Glomerular endothelial cell (primary cell): ENCODE data around the gene TSSC4. TPM values are rescaled to one million over a fixed set of nuclear protein-coding genes. Genes with fewer than 3 reads are reported as not detected.

Experiments
- DNase-seq: peaks from one replicate; pipeline ENCODE4 v3.0.0-alpha.2; 2011; ENCODE audit warnings: low read depth, low spot score; ENCODE audit errors: extremely low read depth
- total RNA-seq: library from RNA; depleted of rRNA; stranded (reverse); fragments of >200 nt; gene quantifications from 2 replicates; pipeline ENCODE4 v1.2.3, GENCODE V29; 2015

The TSSC4 gene
- total RNA-seq, 1 donor from 2014 or later: 51.0 TPM

DNA sequence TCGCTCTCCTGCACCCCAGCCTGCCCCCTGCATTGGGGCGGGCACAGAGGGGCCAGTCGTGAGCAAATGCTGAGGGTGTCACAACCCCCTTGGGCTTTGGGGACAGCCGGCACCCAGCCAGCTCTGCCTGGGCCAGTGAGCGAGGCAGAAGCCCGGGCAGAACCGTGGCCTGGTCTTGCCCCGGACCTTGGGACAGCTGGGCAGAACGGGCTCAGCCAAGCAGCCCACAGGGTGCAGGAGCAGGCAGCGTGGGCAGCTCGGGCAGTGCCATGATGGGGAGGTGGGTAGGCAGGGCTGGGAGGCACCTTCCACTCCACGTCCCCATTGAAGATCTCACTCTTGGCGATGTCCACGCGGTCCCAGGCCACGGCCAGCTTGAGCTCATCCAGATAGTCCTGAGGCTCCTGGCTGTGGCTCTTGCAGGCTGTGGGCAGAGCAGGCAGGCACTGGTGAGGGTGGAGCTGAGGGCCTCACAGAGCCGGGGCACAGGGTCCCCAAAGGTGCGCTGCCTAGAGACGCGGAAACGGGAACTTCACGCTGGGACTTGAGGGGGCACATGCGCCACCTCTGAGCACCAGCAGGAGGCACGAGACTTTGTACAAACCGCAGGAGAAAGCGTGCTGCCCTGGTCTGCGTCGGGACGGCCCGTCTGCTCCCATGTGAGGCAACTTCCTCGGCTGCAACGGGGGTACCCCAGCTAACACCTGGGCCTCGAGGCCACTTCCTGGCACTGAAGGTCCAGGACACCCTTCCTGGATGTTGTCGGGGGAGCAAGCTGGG lies 15.2 kb downstream of the TSSC4 start:
- no peak for DNase-seq

DNA sequence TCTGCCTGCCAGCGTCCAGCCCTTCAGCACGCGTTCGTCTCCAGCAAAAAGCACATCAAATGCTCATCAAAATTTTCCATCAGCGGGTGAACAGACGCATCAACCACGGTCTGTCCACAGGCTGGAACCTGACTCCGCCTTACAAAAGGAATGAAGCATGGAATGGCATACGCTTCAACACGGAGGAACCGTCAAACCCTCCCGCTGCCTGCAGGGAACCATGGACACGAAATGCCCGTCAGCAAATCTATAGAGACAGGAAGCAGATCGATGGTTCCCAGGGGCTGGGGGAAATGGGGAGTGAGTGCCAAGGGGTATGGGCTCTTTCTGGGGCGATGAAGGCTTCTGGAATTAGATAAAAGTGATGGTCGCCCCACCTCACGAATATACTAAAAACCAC lies 16.2 kb downstream of the TSSC4 start:
- DNase-seq: no peak

DNA sequence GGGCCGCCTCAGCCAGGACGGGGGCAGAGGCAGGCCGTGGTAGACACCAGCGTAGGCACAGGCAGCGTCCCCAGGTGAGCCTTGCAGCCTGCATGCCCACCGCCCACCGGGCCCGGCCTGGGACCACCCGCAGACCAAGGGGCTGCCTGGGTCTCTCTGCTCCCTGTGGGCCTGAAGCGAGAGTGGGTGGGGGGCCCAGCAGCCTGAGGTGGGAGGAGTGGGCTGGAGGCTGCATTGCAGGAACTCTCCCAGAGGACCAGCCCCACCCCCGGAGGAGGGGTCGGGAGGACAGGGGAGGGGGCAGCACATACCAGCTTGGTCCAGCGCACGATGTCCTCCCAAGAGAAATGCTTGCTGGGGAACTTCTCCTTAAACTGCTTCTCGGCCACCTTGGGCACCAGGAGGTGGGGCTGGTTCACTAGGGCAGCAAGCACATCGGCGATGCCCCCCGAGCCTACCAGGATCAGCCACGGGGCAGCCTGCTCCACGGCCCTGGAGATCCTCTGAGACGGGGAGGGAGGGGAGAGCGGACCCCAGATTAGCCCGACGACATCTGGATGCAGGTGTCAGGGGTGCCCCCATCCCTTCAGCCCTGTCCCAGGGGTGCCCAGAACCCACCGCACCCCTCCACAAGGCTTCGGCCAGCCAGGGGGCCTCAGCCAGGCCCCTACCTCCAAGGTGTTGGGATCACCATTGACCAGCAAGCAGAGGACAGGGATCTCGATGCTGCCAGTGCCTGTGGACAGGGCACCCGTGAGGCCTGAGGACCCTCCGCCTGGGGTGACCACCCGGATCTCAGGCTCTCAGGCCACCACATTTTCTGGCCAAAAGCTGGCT lies 17.5 kb downstream of the TSSC4 start:
- no peak for DNase-seq

GRCh38 chr11:2418693-2419360 lies 18.3 kb downstream of the TSSC4 start:
- no peak for DNase-seq

DNA sequence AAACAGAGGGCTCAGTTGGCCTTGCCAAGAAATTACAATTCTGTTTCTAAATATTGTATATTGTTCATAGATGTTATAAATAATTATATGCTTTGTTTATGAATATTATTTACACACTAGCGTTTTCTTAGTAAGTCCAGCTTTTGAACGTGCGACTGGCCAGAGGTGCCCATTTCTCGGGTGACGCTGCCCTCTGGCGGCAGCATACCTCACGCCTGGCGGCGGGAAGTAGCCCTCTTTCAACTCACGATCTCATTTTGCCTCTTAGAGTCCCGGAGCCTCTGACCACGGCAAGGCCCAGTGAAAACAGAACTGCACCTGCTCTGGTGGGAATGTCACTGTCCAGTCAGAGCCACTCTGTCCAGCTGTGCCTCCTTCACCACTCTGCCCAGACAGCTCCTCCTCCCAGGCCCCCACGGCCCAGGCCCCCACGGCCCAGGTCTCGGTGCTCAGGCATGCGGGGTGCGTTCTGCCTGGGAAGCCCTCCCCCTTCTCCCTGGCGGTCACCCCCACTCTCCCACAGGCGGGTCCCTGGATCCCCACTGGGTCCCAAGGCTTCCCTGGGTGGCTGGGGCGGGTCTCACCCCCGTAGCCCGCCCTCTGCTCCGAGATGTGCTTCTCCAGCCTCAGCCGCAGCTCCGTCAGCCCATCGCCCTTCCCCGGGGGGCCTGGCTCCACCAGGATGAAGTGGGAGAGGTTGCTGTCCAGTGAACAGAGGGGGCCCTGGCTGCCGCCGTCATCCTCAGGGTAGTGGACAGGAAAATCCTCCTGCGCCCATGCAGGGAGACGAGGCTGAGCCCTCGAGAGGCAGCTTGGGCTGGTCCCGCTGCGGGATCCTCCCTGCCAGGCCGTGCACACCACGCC lies 19.3 kb downstream of the TSSC4 start:
- peak; percentile 34 for DNase-seq

DNA sequence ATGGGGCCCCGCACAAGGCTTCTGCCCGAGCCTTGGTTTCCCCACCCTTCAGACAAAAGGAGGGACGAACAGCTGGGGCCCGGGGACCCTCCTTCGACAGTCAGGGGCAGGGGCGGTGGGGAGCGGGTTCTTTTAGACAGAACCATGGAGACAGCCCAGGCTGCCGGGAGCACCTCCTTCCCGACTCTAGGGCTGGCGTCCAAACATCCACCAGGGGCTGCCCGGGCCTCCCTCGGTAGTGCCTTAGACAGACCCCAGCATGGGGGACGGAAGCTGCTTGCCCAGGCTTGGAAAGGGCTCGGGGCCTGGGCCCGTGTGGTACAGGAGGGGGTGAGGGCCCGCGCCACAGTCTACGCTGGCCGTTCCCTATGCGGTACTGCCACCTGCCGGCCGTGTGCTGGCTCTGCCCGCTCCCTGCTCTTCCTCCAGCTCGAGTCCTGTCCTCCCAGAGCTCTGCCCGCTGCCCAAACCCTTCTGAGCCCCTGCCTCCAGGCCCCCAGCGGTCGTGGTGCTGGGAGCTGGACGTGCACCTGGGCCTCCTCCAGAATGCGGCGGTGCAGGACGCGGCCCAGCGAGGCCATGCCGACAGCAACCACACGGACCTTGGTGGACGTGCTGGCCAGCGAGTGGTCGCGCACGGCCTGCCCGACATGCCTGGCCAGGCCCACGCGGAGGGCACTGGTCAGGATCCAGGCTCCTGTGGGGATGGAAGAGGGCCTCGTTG lies 20.1 kb downstream of the TSSC4 start:
- no peak for DNase-seq

GRCh38 chr11:2421226-2421994 lies 20.9 kb downstream of the TSSC4 start:
- no peak for DNase-seq

DNA sequence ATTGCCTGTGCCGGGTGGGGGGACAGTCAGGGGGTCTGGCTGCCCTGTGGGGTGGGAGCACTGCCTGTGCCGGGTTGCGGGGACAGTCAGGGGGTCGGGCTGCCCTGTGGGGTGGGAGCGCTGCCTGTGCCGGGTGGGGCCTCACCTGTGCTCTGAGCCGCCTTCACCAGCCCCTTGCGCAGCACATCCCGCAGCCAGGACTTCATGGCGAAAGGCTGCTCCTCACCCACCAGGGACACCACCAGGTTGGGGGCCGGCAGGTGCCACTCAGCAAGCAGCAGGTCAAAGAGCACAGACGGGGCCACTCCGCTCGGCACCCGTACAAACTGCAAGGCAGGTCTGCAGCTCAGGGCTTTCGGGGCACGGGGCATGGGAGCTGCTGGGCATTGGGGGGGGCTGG lies 21.4 kb downstream of the TSSC4 start:
- DNase-seq: no peak

GRCh38 chr11:2422461-2423156 lies 22.1 kb downstream of the TSSC4 start:
- no peak for DNase-seq

- no peak for DNase-seq
Measured at GRCh38 chr11:2423157-2424025, 22.8 kb downstream of the TSSC4 start.

DNA sequence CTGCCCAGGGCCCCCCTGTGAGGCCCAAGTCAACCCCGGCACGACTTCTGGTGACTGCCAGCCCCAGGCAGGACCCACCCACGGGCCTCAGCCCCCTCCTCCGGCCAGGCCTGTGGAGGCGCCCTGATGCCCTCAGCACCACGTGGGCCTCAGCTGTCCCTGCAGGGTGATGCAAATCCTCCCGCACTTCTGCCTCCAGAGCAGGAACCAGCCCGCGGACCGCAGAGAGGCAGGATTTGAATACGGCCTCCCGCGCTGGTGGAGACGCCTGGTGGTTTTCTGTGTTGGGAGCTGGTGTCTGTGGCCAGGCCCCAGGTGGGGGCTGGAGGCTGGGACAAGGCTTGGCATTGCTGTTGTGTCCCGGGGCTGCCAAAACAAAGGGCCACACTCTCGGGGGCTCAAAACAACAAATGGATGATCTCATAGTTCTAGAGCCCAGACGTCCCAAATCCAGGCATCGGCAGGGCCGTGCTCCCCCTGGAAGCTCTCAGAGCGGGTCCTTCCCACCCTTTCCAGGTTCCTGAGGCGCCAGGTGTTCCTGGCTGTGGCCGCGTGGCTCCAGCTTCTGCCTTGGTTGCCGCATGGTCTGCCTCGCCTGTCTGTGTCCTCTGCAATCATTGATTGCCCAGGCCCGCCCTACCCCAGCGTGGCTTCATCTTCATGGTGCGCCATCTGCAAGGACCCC lies 24.4 kb downstream of the TSSC4 start:
- DNase-seq: no peak

GRCh38 chr11:2425506-2425905 lies 25.0 kb downstream of the TSSC4 start:
- DNase-seq: no peak

GRCh38 chr11:2426221-2426620 lies 25.7 kb downstream of the TSSC4 start:
- DNase-seq: no peak

DNA sequence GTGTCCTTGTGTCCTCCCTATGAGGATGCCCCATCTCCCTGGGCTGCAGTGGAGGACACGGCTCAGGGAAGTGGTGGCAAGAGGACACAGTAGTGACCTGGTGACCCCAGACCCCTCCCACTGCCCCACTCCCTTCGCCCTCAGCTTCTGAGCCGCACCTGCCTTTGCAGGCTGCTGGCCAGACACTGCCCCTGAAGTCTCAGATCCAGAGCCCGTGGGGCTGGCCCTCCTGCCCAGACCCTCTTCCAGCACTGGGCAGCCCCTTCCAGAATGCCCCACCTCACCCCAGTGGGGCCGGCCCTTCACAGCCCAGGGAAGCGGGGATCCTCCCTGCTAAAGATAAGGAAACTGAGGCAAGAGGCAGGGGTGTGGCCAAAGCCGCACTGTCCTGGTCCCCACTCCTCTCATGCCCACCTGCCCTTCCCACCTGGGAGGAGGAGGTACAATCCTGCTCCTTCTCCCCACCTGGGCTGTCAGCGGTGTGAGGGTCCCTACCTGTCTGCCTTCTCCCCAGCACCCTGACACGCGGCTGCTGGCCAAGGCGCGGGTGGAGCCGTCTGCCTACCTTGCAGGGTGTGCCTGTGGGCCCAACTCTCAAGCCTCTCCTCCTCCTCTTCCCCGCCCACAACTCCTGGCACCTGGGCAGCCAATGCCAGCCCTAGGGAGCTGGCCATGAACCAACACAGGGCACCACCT lies 26.4 kb downstream of the TSSC4 start:
- no peak for DNase-seq

DNA sequence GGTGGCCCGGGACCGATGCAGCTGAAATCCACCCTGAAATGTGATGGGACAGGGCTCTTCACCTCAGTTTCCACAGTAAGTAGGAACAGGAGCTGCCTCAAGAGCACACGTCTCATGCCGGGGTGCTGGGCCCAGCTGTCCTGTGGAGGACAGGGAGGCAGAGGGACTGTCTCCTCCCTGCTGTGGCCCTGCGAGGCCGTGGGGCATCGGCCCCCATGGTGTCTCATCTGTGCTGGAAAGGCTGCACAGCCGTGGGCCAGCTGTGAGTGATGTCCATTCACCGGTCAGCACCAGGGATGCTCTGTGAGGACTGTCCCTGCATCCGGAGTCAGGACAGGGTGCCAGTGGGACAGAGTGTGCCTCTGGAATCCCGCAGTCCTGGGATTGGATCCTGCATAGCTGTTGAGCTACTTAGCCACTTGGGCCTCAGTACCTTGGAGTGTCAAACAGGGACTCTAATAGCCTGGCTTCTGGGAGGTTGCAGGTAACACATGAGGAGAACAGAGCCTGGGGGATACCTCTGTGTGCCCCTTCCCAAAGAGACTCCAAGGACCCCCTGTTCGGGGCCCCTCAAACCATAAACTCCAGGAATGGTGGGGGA lies 27.3 kb downstream of the TSSC4 start:
- no peak for DNase-seq

DNA sequence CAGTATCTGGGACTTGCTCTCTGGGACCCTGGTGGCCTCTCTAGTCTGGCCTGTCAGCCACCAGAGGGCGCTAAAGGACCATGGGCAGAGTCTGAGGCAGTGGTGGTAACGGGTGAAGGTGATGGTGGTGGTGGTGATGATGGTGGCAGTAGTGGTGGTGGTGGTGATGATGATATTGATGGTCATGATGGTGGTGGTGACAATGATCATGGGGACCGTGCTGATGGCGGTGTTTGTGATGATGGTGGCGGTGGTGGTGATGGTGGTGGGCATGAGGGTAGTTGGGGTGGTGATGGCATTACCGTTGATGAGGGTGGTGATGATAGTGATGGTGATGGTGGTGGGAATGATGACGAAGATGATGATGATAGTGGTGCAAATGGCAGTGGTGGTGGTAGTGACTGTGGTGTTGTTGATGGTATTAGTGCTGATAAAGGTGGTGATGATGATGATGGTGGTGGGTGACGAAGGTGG lies 27.8 kb downstream of the TSSC4 start:
- DNase-seq: peak; percentile 7
